ENCODE data around the gene LSM12.
"Not testable (repeated sequence)": the region's sequence is repeated elsewhere in the genome, so short reads cannot be mapped to it uniquely, and the experiment has no call there.

Gene LSM12

DNA sequence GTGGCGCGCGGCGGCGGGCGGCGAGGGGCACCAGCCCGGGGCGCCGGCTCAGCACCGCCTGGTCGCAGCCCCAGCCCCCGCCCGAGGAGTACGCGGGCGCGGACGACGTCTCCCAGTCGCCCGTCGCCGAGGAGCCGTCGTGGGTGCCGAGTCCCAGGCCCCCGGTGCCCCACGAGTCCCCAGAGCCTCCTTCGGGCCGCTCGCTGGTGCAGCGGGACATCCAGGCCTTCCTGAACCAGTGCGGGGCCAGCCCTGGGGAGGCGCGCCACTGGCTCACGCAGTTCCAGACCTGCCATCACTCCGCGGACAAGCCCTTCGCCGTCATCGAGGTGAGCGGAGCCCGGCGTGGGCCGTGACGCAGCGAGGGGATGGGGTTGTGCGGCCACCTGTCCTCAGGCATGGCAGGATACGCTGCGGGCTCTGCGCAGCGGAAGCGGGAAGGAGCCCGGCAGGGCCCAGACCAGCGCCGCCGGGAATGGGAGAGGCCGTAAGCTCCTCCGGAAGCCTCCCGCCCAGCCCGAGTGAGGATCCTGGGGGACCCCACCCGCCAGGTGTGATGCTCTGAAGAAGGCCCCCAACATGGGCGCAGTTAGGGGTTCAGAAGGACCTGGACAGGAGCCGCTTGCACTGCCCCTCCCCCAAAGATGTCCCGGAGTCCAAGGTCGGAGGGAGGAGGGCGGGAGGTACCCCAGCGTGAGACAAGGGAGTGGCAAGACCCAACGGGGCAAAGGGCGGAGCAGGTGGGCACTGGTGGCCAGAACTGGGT is 61.5 kb downstream of the LSM12 start:
- DNase-seq = peak; percentile 38

DNA sequence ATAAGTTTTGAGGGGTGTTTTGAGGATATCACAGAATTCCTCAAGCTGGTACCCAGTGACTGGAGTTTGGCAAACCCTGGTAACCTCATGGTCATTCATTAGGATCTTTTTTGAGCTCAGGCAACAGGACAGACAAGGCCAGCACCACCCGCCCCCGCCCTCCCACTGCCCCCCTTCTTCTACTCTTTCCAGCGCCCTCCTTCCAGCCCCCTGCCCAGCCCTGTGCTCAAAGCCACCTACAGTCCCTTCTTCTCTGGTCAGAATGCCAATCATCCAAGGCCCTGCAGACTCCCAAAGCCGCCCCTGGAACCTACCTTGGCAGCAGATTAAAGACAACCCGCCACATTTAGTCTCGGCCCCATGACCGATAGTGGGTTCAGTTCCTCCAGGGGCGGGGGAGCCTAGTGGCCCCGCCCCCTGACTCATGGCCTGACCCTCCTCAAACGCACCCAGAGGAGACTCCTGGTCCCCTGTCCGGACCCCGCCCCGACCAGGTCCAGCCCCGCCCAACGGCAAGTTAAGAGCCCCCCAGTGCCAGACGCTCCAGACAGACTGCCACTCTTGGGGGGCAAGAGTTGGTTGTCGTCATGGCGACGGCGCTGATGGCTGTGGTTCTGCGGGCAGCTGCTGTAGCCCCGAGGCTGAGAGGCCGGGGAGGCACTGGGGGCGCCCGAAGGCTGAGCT is 62.3 kb downstream of the LSM12 start, which contains the start of gene NAGS:
Gene NAGS, plus strand, starts transcription at position 546 of the 684 bp plus-strand sequence. Its CDS starts 42 bp downstream, at position 588.
- no peak for DNase-seq

DNA sequence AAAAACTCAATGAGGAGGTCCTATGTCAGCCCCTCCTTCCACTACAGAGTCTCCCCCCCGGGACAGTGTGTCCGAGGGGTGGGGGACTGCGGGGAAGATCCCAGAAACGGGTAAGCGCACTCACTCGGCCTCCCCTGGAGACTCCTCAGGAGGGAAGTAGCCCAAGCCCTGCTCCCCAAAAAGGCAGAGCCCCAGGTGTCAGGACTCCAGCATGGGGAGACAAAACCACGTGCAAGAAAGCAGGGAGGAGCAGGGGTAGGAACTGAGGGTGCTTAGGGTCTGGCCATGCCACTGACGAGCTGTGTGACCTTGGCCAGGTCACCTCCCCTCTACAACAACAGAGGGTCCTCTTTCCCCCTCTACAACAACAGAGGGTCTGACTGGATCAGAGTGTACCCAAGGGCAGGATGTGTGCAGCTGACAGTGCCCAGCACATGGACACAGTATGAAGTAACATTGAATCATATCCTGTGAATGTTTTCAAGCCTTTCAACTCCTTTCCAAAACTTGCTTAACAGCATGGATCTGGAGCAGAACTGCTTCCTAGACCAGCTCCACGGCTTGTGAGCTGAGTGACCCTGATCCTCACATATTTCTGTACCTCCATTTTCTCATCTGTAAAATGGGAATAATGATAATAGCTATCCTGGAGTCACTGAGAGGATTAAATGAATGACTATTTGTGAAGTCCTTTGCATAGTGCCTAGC is 64.2 kb downstream of the LSM12 start:
- DNase-seq = no peak

DNA sequence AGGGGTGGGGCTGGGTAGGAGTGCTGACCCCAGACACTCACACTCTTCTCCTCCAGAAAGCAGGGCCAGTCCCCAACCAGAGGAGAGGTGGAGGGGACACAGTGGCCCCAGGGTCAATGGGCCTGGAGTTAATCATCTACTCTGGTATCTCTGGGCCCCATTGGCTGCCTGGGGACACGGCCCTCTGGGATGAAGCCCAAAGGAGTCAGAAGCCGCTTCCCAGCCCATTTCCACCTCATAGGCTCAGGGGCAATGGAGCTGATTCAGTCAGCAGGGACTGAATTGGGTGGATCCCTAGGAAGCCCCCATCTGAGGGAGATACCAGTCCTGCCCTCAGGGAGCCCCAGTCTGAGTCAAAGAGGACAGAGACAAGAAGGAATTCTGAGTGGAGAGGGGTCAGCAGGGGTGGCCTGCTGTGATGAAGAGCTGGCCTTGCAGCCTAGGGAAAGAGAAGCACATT is 65.0 kb downstream of the LSM12 start:
- no peak for DNase-seq

DNA sequence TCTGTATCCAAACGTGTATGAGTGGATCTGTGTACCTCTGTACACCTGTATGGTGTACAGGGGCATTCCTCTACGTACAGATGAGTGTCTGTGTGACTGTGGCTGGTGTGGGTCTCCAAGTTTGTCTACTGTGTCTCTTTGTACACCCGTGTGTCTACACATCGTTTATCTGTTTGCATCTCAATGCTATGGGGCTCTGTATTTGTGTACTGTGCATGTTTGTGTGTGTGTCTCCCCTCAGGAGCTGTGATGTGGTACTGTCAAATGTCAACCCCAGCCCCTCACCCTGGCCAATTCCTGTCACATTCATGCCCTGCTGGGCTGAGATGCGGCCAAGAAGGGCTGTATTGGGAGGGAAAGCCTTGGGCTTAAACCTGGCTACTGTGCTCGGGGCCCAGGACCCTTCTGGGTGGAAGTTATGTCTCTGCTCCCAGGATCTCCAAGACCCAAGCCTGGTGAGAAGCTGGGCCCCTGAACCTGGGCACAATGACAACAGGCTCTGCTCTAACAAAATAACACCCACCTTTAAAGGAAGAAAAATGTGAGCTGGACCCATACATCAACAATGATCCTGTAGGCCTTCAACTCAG is 65.5 kb downstream of the LSM12 start:
- no peak for DNase-seq

DNA sequence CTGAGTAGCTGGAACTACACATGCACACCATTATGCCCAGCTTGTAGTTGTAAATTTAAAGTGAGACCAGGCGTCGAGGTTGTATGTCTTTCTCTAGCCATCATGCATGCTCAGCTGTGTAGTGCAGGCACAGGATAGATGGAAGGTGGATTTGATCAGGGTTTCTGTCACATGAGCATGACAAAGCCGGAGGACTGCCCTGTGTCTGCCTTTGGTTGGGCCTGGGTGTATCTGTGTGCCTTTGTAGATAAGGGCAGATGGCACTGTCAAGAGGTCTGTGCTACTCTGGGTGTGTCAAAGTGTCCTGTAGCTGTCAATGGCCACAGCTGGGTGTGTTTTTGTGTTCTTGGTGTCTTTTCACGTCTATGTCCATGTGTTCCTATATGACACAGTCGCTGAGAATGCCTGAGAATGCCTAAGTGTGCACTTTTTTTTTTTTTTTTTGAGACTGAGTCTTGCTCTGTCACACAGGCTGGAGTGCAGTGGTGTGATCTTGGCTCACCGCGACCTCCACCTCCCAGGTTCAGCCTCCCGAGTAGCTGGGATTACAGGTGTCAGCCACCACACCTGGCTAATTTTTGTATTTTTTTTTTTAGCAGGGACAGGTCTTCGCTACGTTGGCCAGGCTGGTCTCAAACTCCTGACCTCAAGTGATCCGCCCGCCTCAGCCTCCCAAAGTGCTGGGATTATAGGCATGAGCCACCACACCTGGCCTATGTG is 66.2 kb downstream of the LSM12 start:
- no peak for DNase-seq

DNA sequence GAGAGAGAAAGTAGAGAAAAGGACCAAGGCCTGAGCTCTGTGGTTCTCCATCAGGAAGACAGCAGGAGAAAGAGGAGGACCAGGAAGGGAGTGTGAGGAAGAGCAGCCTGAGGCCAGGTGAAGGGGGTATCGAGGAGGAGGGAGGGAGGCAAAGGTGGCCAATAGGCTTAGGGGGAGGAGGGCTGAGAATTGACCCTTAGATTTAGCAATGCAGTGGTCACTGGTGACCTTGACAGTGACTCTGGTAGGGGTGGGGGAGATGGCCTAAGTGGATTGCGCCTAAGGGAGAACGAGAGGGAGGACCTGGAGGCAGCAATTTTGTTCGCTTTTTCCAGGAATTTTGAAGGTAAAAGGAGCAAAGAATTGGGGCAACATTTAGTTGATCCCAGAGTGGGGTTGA is 67.4 kb downstream of the LSM12 start:
- DNase-seq = no peak

DNA sequence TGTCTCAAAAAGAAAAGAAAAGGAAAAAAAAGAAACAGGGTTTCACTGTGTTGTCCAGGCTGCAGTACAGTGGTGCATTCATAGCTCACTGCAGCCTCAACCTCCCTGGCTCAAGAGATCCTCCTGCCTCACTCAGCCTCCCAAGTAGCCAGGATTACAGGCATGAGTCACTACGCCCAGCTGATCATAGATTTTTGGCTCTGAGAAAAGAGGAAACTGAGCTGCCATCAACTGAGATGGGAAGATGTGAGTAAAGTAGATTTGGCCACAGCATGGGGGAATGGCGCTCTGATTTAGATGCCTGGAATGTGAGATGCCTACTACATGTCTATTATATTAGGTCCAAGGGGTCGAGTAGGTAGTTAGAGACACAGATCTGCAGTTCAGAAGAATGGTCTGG is 67.9 kb downstream of the LSM12 start:
- DNase-seq = no peak

DNA sequence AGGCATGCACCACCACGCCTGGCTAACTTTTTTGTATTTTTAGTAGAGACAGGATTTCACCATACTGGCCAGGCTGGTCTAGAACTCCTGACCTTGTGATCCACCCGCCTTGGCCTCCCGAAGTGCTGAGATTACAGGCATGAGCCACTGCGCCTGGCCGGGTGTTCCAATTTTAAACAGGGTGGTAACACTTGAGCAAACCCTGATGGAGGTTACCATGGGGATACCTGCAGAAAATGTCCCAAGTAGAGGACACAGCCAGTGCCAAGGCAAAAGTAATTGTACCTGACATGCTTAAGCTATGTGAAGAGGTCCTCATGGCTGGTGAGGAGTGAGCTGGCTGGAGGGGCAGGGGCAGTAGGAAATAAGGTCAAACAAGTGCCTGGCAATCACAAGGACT is 69.3 kb downstream of the LSM12 start:
- not testable (repeated sequence) for DNase-seq

DNA sequence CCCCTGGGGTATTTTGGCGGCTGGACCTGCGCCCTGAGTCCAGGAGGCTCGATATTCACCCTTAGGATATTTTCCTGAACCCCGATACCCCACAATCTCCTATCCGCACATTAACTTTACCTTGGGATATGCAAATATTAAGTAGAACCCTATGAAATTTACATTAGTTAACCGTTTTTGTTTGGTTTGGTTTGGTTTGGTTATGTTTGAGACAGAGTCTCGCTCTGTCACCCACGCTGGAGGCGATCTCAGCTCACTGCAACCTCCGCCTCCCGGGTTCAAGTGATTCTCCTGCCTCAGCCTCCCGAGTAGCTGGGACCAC is 71.4 kb downstream of the LSM12 start:
- DNase-seq = no peak

DNA sequence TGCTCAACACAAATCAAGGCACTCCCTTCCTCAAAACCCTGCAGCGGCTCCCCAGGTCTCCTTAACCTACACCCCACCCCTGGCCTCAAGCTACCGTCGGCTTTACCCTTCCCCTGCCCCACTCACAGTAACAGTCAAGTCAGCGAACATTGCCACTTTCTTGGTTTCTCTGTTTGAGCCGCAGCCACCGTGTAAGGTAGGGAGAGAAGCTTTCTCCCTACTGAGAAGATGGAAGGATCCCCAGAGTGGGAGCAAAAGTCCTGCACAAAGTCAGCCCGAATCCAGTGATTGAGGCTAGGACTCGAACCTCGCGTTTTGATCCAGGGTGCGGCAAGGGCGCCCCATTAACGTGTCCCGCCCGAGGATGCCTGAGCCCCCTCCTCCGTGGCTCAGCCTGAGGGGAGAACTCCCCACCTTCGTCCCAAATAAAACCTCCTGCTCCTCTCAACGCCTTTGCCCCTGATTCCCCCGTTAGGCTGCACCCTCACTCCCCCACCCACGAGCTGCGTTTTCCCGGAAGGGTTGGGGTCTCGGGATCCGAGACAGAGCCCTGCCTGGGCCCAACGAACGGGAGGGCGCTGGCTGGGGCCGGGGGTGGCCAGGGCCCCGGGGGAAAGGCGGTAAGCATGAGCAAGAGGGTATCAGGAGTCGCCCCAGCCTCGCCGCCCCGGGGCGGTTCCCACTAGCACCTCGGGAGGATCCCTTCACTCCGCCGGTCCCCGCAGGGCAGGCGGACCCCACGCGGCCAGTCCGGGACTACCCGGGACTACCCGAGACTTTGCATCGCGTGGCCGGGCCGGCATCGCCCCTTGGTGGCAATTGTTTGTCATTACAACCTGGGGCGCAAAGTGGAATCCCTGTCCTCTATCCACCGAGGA is 72.0 kb downstream of the LSM12 start:
- peak; percentile 82 for DNase-seq

DNA sequence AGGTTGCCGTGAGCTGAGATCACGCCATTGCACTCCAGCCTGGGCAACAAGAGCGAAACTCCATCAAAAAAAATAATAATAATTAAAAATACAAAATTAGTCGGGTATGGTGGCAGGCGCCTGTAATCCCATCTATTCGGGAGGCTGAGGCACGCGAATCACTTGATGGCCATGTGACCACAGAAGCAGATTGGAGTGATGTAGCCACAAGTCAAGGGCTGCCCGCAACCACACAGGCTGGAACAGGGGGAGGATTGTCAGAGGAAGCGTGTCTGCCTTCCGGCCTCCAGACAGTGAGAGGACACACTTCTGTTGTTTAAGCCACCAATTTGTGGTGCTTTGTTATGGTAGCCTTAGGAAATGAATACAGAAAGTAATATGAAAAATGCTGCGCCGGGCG is 73.8 kb downstream of the LSM12 start:
- DNase-seq = no peak

DNA sequence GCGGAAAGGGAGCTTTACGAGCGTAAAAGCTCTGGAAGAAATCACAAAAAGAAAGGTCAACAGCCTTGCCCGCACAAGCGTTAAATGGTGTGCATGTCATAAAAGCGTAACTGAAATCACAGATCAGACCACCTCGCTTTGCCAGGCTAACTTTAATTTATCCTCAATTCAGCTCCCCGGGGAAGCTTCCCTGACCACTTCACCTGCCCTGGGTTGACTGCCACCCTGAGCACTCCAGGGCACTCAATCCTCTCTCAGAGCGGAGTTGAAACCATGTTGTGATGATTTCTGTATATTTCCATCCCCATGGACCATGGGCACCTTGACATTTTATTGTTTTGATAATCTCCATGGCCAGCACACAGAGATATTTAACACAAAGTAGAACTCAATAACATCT is 78.2 kb downstream of the LSM12 start:
- DNase-seq = no peak

DNA sequence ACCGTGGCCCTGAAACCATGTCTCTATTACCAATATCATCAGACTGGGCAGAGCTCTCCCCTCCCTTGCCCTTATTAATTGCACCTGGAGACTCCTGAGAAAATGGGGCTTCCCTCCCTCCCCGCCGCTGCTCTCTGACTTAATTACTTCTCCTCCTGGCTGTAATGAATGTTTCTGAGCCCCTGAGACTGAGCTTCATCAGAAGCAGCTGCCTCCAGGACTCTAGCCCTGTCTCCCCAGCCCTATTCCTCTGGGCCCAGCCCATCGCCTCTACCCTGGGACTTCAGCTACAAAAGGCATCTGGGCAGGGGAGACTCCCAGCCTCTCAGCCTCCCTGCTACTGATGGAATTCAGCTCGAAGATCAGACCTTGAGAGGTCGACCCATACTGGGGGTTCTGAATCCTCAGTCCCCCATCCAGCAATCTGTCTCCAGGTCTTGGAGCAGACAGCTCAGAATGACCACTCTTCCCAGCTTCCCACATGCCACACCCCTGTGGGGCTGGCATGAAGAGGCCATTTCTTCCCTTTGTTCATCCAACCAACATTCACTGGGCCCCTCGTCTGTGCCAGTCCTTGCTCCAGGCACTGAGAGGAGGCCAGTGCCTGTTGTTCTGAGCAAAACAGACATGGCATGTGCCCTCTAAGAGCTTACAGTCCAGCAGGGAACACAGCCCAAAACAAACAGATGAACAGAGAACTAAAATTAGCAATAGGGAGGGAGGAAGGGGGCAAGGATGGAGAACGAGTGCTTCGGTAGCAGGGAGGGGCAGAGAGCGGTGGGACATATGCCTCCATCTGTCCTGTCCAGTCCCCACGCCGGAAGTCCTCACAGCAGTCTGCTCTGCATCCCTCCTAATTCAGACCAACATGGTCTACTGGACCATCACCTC is 79.1 kb downstream of the LSM12 start:
- no peak for DNase-seq

DNA sequence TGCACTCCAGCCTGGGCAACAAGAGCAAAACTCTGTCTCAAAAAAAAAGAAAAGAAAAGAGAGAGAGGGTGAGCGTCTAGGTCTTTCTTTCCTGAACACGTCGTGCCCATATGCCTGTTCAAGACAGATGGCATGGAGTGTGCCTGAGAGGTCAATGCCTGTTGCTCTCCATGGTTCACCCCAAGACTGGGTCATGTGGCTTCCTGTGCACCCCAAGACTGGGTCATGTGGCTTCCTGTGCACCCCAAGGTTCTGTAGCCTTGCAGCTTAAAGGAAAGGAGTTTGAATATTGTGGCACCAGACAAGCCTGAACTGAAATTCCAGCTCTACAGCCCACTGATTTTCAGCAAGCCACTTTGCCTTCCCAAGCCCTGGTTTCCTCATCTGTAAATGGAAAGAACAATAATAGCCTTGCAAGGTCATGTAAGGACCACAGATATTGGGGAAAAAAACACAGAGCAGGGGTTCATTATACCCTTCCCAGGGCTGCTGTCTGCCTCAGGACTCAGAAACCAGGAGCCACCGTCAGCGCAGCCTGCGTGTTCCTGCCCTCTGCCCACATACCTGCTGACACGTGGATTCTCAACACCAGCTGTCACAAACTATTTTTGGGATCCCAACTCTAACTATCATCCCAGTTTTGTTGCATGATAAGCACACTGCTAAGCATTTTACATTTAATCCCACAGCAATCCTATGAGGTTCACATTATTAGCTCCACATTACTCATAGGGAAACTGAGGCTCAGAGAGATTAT is 80.1 kb downstream of the LSM12 start:
- no peak for DNase-seq

DNA sequence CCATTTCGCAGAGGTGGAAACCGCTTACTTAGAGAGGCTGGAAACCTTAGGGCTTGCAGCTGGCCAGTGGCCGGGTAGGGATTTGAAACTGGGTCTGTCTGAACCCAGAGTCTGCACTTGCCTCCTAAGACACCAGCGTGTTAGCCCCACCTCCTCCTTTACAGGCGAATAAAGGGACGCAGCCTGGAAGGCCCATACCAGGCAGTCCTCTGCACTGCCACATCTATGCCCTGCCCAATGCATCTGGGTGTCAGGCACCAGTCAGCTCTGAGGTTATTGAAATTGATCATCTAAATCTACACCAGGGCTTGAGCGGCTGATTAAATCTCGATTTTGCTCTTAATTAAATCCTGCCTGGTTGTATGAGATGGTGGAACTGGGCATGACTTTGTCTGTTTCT is 82.0 kb downstream of the LSM12 start:
- DNase-seq = no peak
